ENCODE data around the gene FHAD1. TPM values are rescaled to one million over a fixed set of nuclear protein-coding genes. Genes with fewer than 3 reads are reported as not detected.

The FHAD1 gene
- total RNA-seq, 1 experiment from 2014 or later, result 3.5 TPM

DNA sequence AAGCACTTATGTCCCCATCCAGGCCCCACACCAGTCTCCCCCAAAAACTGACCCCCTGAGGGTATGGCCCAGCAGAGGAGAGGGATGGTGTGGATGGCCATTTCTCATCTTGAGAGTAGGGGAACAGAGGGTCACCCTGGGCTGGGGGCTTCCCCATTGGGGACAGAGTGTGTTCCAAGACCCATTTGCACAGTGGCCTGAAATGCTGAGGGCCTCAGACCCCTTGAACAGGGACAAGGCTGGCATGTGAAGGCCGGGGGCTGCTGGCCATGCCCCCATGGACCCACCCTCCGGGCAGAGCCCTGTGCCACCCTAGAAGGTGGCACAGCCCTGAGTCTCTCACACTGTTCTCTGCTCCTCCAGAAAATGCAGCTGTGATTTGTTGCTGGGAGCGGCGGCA lies 199.2 kb downstream of the FHAD1 start:
- ATAC-seq (no peak), DNase-seq (ENCODE audit: low read depth, low spot score) (no peak)
- Histone ChIP-seq H4K20me1 (ENCODE audit: insufficient read depth) (no peaks in the 10 kb centered on the region), H3K9ac (ENCODE audit: low read length) (no peak overlapping the region), H3K4me1 (ENCODE audit: control insufficient read depth in 1 of 2, insufficient read depth in 2 of 2, low read length in 2 of 2) (no peaks in the 10 kb centered on the region), H3K4me2 (ENCODE audit: low read length) (no peak overlapping the region), H3K9me3 (ENCODE audit: control insufficient read depth in 1 of 2, insufficient read depth in 1 of 2, low read depth in 1 of 2, low read length in 2 of 2) (no peaks in the 10 kb centered on the region), H3K4me3 (replicated peaks in 1 of 2; ENCODE audit: low read depth in 1 of 2, low read length in 2 of 2) (no peak overlapping the region), H3K36me3 (ENCODE audit: control insufficient read depth in 1 of 2, insufficient read depth in 2 of 2, low read length in 2 of 2) (no peaks in the 10 kb centered on the region), H3K79me2 (ENCODE audit: insufficient read depth, low read length) (no peaks in the 10 kb centered on the region), H3K27ac (ENCODE audit: low read depth, low read length) (no peak overlapping the region), H3K9me2 (ENCODE audit: insufficient read depth) (no peaks in the 10 kb centered on the region), H3K27me3 (ENCODE audit: insufficient read depth, low read length) (no peaks in the 10 kb centered on the region), H2AFZ (ENCODE audit: low read depth, low read length, poor library complexity, severe bottlenecking) (no peak overlapping the region)
- POLR2A ChIA-PET, result no interaction called here
- TF ChIP-seq CBX3 (IDR thresholded peaks at IDR 0.05; ENCODE audit: low read depth) (no peak), CEBPB (IDR thresholded peaks at IDR 0.05; ENCODE audit: low read depth) (no peak), ELF1 (IDR thresholded peaks at IDR 0.05; ENCODE audit: borderline replicate concordance, low read depth) (no peak), SIN3A (IDR thresholded peaks at IDR 0.05; ENCODE audit: low read depth) (no peak), EGR1 (IDR thresholded peaks at IDR 0.05; ENCODE audit: low read depth) (no peak), EZH2phosphoT487 (IDR thresholded peaks at IDR 0.05; ENCODE audit: borderline replicate concordance) (no peak), RAD21 (IDR thresholded peaks at IDR 0.05; ENCODE audit: low read depth) (no peak), POLR2A (IDR thresholded peaks at IDR 0.05; ENCODE audit: borderline replicate concordance, extremely low read depth, insufficient read depth, insufficient read length) (no peak), POLR2AphosphoS5 (IDR thresholded peaks at IDR 0.05; ENCODE audit: low read depth, low read length) (no peak)
- no TSS peak for BruUV-seq (replicated peaks)
- RAD21 ChIA-PET (ENCODE audit: low non-redundant PET in 1 of 2, low total read pairs in 2 of 2, uncharacterized antibody in 2 of 2, unreplicated experiment in 2 of 2), result no interaction called here
- CTCF ChIA-PET, result no interaction called here
- intact Hi-C loops (cut with micrococcal nuclease), result no loop called here

Other genes starting within 250 kb of the FHAD1 start
- gene TMEM51, start 93.5 kb upstream of the FHAD1 start, total RNA-seq (2021; ENCODE audit: unreplicated experiment), result 16.6 TPM
- 69.7 TPM for gene EFHD2, start 162.7 kb downstream of the FHAD1 start, total RNA-seq (2021; ENCODE audit: unreplicated experiment)
- 3.2 TPM for gene CTRC, start 191.2 kb downstream of the FHAD1 start, total RNA-seq (2021; ENCODE audit: unreplicated experiment)
- gene CELA2A, start 209.5 kb downstream of the FHAD1 start, total RNA-seq (2021; ENCODE audit: unreplicated experiment), result 1.6 TPM
- gene CELA2B, start 228.9 kb downstream of the FHAD1 start, total RNA-seq (2021; ENCODE audit: unreplicated experiment), result not detected

All from HCT116 (cell line).